Cardiac septum (tissue), 1 donor: ENCODE results near the gene FGA. TPM values are rescaled to one million over a fixed set of nuclear protein-coding genes. Genes with fewer than 3 reads are reported as not detected.

Experiments used
- DNase-seq: peaks from one replicate; pipeline ENCODE4 v3.0.0-alpha.2; 2020; ENCODE audit warnings: low spot score
- intact Hi-C: fragments of 100-400 bp; cut with DNase I; formaldehyde crosslinking; loops from one replicate; pipeline ENCODE4 v1.14.0; 2022
- total RNA-seq: library from RNA; stranded (reverse); fragmentation: NEBNext Ultra II Directional; extraction: Animal tissue kit (Norgen Biotek cat#: 25700); gene quantifications from one replicate; pipeline ENCODE4 v1.2.1, GENCODE V29; 2021
- donor health status: DM: no; HTN: no; CAD: no.

Gene FGA
- total RNA-seq, 1 donor from 2014 or later: not detected

DNA sequence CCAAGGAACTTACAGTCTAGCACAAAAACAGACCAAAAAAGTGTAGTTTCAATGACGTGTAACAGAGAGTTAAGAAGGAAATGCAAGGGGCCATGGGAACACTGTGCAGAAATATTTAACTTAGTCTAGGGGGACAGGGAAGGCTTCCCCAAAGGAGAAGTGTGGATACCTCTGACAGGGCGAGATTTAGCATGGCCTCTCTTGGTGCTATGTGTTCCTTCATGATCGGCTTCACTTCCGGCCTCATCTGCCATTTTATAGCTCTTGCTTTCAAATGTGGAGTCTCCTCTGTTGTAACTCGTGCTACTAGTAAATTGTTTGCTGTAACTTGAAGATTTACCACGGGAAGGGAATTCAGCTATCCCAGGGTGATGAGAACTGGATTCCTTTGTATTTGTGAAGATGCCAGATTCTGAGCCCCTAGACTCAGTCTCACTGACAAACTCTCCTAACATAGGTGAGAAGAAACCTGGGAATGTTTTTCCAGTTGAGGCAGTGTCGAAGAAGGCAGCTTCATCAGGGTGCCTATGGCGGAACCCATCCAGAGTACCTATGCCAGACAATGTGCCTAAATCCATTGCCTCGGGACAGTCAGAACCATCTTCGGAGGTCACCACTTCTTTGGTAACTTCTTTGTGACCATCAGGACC lies 5.0 kb downstream of the FGA start:
- intact Hi-C loops: no loop called here
- DNase-seq: no peak

- intact Hi-C loops: no loop called here
- no peak for DNase-seq
These were observed 6.3 kb downstream of the FGA start for GRCh38 chr4:154584259-154584658.

- intact Hi-C loops: no loop called here
- DNase-seq: no peak
These were observed 6.9 kb downstream of the FGA start for GRCh38 chr4:154583677-154584076.

DNA sequence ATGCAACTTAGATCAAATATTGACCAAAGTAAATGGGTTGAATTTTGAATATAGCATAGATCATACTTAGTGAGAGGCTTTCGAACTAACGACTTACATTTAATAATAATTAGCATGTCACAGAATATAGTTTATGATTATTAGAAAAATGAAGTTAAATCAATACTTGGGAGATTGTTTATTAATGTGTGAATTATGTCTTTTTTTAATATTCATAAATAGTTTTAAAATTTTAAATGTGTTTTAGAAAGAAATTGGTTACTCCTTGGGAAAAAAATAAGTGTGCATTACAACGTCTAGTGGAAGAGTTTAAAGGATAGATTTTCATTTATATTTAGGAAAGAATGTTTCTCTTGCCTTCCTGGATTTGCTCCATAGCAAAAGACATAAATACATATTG lies 7.3 kb downstream of the FGA start:
- no peak for DNase-seq
- intact Hi-C loops: no loop called here

GRCh38 chr4:154582723-154583122 lies 7.8 kb downstream of the FGA start:
- intact Hi-C loops: no loop called here
- no peak for DNase-seq

DNA sequence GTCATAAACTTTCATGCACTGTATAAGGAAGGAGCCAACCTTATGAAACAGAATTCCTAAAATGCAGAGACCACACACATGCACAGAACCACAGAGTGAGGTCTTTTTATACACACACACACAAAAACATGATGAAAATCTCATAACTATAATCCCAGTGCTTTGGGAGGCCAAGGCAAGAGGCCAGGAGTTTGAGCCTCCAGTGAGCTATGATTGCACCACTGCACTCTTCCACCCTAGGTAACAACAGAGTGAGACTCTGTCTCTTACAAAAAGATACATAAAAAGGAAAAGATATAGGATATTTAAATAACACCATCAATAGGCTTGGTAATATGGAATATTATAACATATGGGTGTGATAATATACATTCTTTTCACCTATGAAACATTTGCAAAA lies 10.6 kb downstream of the FGA start:
- intact Hi-C loops: no loop called here
- DNase-seq: no peak

- no peak for DNase-seq
- intact Hi-C loops: no loop called here
These were observed 11.6 kb downstream of the FGA start for GRCh38 chr4:154578919-154579318.

GRCh38 chr4:154577324-154577723 lies 13.2 kb downstream of the FGA start:
- DNase-seq: no peak
- intact Hi-C loops: no loop called here

- intact Hi-C loops: no loop called here
- DNase-seq: no peak
These were observed 16.2 kb downstream of the FGA start for GRCh38 chr4:154574311-154574710.

- DNase-seq: no peak
- intact Hi-C loops: no loop called here
These were observed 17.2 kb downstream of the FGA start for GRCh38 chr4:154573190-154573870.

GRCh38 chr4:154569584-154569983 lies 21.0 kb downstream of the FGA start:
- intact Hi-C loops: no loop called here
- no peak for DNase-seq

GRCh38 chr4:154569028-154569427 lies 21.5 kb downstream of the FGA start:
- intact Hi-C loops: no loop called here
- no peak for DNase-seq

DNA sequence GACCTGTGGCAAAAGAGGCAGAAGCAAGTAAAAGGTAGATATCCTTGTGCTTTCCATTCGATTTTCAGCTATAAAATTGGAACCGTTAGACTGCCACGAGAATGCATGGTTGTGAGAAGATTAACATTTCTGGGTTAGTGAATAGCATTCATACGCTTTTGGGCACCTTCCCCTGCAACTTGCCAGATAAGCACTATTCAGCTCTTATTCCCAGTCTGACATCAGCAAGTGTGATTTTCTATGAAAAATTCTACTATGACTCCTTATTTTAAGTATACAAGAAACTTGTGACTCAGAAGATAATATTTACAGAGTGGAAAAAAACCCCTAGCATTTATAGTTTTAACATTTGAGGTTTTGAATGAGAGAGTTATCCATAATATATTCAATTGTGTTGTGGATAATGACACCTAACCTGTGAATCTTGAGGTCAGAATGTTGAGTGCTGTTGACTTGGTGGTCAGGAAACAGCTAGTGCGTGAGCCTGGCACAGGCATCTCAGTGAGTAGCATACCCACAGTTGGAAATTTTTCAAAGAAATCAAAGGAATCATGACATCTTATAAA lies 23.8 kb downstream of the FGA start:
- intact Hi-C loops: no loop called here
- no peak for DNase-seq

DNA sequence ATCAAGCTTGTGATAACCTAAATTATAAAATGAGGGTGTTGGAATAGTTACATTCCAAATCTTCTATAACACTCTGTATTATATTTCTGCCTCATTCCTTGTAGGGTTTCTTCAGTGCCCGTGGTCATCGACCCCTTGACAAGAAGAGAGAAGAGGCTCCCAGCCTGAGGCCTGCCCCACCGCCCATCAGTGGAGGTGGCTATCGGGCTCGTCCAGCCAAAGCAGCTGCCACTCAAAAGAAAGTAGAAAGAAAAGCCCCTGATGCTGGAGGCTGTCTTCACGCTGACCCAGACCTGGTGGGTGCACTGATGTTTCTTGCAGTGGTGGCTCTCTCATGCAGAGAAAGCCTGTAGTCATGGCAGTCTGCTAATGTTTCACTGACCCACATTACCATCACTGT lies 24.8 kb downstream of the FGA start:
- no peak for DNase-seq
- intact Hi-C loops: no loop called here

DNA sequence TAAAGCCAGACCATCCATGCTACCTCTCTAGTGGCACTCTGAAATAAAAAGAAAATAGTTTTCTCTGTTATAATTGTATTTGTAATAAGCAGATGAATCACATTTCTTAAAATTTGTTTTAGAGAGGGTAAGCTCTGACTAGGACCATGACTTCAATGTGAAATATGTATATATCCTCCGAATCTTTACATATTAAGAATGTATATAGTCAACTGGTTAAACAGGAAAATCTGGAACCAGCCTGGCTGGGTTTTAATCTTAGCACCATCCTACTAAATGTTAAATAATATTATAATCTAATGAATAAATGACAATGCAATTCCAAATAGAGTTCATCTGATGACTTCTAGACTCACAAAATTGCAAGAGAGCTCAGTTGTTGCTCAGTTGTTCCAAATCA lies 26.2 kb downstream of the FGA start:
- DNase-seq: no peak
- intact Hi-C loops: no loop called here

- intact Hi-C loops: no loop called here
- DNase-seq: no peak
These were observed 27.8 kb downstream of the FGA start, which contains the start of gene FGB for GRCh38 chr4:154562697-154563254. FGB (plus strand) TSS chr4:154563011; CDS start chr4:154563019, 8 bp downstream.

- DNase-seq: no peak
- intact Hi-C loops: no loop called here
These were observed 29.7 kb downstream of the FGA start for GRCh38 chr4:154560824-154561231.

GRCh38 chr4:154560419-154560801 lies 30.1 kb downstream of the FGA start:
- DNase-seq: no peak
- intact Hi-C loops: no loop called here

DNA sequence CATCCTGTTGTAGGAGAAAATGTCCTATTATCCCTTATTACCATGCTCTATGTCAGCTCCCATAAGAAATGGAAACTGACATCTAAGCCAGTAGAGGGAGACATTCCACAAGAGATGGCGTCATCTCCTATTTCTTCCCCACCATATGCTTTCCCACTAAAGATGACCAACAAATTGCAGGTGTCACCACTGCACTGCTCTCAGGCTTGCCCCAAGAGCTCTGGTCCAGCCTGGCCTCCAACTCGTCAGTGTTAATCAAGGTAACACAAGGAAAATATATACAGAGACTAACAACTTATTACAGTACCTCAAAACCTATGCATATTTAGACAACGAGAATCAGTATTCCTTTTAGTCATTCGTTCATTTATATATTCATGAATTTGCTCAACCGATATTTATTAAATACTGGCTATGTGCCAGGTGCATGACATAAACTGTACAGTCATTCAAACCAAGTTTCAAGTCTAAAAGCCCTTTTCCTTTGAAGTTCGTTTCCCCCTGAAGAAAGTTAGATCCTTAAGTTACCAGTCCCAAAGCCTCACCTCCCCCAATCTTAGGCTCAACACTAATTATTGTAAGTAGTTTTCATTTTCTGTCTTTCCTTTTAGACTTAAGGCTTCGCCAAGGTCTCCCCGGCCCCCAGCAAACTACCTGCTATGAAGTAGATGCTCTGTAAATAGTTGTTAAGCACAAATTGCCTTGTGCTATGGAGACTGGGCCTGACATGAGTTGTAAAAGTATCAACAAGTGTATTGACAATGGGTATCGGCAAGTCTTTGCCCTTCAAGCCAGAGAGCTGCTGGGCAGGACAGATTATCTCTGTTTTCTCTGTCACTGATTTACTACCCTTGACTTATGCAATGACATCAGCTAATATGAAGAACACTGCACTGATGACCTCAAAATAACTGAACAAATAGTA lies 30.8 kb downstream of the FGA start:
- DNase-seq: no peak
- intact Hi-C loops: loop anchor here (10.0 kb wide), 1 partner anchor 1155 kb away; no protein-coding TSS in a partner anchor

- no peak for DNase-seq
- intact Hi-C loops: loop anchor here (10.0 kb wide), 1 partner anchor 1156 kb away; no protein-coding TSS in a partner anchor
These were observed 31.4 kb downstream of the FGA start for GRCh38 chr4:154559141-154559493.
